Cardiac fibroblast (primary cell): ENCODE data around the gene GPC6.

Experiments
- DNase-seq, 2 donors: peaks; one replicate each; pipeline versions ENCODE4 v3.0.0 to v3.0.0-alpha.2; 2010; ENCODE audit warnings: low read depth in 2 of 2
- H3K4me3 ChIP-seq, 2 donors: replicated peaks in 1 of 2; 1 replicate in 1 of 2; 2 replicates in 1 of 2; pipeline ENCODE4 v1.5.1; 2011; ENCODE audit warnings: low read depth in 2 of 2, low read length in 2 of 2, mild to moderate bottlenecking in 2 of 2, moderate library complexity in 1 of 2
- TF ChIP-seq, protein P1 (sequence below): IDR thresholded peaks from one replicate; pipeline ENCODE4 v1.5.1; 2011; ENCODE audit warnings: low read depth, mild to moderate bottlenecking, low read length, inconsistent platforms

GPC6 gene

DNA sequence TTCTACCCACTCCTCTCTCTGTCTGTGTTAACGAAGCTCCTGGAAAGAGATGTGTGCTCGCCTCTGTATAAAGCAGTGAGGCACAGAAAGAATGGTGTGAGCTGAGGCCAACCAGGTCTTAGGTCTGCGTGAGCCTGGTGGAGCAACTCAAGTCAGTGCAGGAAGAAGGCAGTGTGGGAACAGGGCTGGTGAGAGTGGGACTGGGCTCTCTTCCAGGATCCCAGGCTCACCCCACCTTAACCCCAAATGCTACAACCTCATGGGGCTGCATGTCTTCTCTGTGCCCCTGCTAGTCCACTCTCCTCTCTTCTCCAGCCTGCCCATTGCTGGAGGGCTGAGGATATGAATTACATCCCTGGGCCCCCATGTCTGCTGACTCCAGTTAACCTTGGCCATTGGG, 1125.5 kb downstream of the GPC6 start:
- H3K4me3 ChIP-seq, result no peak overlapping the region
- TF ChIP-seq, protein P1, sequence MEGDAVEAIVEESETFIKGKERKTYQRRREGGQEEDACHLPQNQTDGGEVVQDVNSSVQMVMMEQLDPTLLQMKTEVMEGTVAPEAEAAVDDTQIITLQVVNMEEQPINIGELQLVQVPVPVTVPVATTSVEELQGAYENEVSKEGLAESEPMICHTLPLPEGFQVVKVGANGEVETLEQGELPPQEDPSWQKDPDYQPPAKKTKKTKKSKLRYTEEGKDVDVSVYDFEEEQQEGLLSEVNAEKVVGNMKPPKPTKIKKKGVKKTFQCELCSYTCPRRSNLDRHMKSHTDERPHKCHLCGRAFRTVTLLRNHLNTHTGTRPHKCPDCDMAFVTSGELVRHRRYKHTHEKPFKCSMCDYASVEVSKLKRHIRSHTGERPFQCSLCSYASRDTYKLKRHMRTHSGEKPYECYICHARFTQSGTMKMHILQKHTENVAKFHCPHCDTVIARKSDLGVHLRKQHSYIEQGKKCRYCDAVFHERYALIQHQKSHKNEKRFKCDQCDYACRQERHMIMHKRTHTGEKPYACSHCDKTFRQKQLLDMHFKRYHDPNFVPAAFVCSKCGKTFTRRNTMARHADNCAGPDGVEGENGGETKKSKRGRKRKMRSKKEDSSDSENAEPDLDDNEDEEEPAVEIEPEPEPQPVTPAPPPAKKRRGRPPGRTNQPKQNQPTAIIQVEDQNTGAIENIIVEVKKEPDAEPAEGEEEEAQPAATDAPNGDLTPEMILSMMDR, result no peak
- peak; percentile 33 to 44 for DNase-seq

DNA sequence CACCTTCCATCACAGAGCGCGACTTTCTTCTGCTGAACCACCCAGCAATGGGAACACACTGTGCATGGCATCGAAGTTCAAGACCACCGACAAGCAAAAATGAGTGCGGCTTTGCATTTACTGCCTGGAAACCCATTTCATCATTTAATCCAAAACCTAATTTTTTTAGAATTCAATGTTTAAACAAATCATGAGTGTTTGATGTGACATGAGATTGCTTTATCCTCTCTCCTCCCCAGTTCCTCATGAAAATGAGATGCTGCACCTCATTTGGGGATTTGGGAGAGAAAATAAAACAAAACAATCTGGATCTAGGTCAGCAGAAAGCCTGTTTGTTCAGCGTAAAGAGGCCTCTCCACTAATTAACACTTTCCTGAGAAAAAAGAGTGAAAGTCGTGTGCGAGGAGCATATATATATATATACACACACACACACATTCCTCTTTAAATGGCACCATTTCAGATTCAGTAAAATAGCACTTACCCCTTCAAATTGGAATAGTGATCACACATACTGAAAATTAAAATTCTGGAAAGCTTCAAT, 1126.6 kb downstream of the GPC6 start:
- TF ChIP-seq, protein P1, result no peak
- no peak for DNase-seq
- H3K4me3 ChIP-seq, result no peak overlapping the region

DNA sequence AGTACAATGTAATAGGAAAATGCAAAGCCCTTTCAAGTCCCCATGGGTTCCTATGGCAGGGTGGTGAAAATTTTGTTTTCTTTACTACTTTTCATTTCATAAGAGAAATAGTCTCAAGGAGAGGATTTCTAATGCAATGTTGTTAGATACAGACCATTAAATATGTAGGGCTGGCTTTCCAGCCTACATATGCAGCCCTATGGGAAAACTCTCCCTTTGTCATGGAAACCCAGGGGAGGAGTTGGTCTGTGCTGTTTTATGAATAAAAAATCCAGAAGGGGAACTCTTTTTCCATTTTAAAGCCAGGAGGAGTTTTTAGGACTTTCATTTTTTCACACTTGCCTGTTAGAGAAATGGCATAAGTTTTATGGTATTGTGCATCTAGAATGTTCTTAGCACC, 1133.3 kb downstream of the GPC6 start:
- TF ChIP-seq, protein P1, result no peak
- DNase-seq, result no peak
- H3K4me3 ChIP-seq, result no peak overlapping the region

DNA sequence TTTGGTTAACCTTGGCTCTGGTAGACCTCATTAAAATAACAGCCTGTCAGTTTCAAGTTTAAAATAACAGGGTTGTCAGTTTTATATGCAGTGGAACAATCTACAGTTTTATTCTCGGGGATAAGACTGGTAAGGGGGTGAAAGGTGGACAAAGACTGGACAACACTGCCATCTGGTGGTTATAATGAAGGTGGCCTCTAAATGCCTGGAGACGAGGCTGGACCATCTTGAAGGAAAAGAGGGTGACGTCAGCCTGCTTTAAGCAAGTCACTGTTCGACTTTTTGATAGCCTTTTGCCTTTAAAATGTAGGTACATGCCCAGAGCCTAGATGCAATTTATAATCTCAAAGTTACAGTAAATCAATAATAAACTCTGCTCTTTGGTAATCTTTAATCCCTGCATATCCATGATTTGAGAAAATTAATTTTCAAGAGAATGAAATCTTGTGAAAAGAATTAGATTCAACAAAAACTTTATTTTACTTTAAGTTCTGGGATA, 1135.9 kb downstream of the GPC6 start:
- H3K4me3 ChIP-seq, result no peak overlapping the region
- TF ChIP-seq, protein P1, result peak; percentile 70
- DNase-seq, result peak; percentile 92 to 94

DNA sequence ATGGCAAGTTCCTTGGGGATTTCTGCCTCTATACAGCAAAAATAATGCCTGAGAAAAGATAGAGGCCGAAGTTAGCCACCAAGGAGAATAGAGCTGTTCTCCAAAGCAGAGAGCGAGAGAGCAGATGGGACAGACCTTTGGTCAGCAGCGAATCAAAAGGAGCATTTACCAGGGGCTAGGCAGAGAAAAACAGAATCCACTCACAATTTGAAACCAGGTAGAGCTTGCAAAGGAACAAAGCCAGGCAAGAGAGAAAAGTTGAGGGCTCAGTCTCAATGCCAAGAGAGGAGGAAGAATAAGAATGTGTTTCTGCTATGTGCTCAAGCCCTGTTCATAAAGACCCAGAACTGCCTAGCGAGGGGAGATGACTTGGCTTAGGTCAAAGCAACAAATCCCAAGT, 1140.1 kb downstream of the GPC6 start:
- no peak overlapping the region for H3K4me3 ChIP-seq
- DNase-seq, result no peak
- TF ChIP-seq, protein P1, result no peak

DNA sequence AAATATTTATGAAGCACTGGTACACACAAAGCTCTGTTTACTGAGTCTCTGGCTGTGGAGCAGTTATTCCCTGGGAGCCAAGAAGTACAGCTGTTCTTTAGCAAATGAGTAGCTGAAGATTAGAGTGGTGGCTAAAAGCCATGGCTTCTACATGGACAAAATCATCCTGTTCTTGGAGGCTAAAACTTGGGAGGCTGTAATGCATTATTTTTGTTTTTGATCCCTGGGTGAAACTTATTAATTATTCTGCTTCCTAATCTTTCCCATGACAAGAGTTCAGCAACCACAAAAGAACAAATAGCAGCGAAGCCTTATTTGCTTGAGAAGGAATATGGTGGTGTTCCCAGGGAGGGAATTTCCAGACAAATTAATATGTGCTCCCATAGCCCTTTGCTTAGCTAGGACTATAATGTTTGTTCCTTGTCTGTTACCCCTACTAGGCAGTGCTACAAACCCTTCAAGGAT, 1143.4 kb downstream of the GPC6 start:
- TF ChIP-seq, protein P1, result no peak
- no peak overlapping the region for H3K4me3 ChIP-seq
- peak in 1 of 2 donors; percentile 71 for DNase-seq

DNA sequence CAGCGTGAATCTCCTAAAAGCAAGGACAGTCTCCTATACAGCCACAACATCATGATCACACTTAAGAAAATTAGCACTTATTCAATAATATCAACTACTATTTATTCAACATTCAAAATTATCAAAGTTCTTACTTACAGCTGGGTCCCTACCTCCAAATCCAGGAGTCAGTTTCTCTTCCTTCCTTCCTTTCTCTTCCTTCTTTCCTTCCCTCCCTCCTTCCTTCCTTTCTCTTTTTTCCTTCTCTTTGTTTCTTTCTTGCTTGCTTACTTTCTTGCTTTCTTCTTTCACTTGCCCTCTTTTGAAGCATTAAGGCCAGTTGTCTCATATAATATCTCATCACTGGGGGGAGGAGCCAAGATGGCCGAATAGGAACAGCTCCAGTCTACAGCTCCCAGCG, 1145.2 kb downstream of the GPC6 start:
- no peak overlapping the region for H3K4me3 ChIP-seq
- TF ChIP-seq, protein P1, result no peak
- no peak for DNase-seq
